Glutamatergic neuron (in vitro differentiated cells): ENCODE results near the gene INAFM2. TPM values are rescaled to one million over a fixed set of nuclear protein-coding genes. Genes with fewer than 3 reads are reported as not detected.

Experiments used
- DNase-seq: peaks from one replicate; pipeline ENCODE4 v3.0.0; 2022
- H3K27ac Mint-ChIP-seq: one replicate; pipeline ENCODE4 v1.8.0; 2020; ENCODE audit warnings: mild to moderate bottlenecking, mixed read lengths, inconsistent platforms; ENCODE audit not compliant: unreplicated experiment
- H3K27me3 Mint-ChIP-seq: one replicate; pipeline ENCODE4 v1.8.0; 2020; ENCODE audit warnings: mild to moderate bottlenecking, moderate library complexity, mixed read lengths, inconsistent platforms; ENCODE audit not compliant: unreplicated experiment
- H3K36me3 Mint-ChIP-seq: one replicate; pipeline ENCODE4 v1.8.0; 2020; ENCODE audit warnings: mild to moderate bottlenecking, mixed read lengths, inconsistent platforms; ENCODE audit not compliant: unreplicated experiment
- H3K4me1 Mint-ChIP-seq: one replicate; pipeline ENCODE4 v1.8.0; 2020; ENCODE audit warnings: mild to moderate bottlenecking, low read depth, mixed read lengths, inconsistent platforms; ENCODE audit not compliant: unreplicated experiment
- H3K4me3 Mint-ChIP-seq: one replicate; pipeline ENCODE4 v1.8.0; 2020; ENCODE audit warnings: mild to moderate bottlenecking, mixed read lengths, inconsistent platforms; ENCODE audit not compliant: unreplicated experiment
- H3K9me3 Mint-ChIP-seq: one replicate; pipeline ENCODE4 v1.8.0; 2020; ENCODE audit warnings: mild to moderate bottlenecking, moderate library complexity, mixed read lengths, inconsistent platforms; ENCODE audit not compliant: unreplicated experiment
- total RNA-seq: library from RNA; stranded (reverse); fragmentation: NEBNext Ultra II Directional; extraction: Animal tissue kit (Norgen Biotek cat#: 25700); gene quantifications from one replicate; pipeline ENCODE4 v1.2.1, GENCODE V29; 2021; ENCODE audit not compliant: unreplicated experiment
- TF ChIP-seq, protein P1 (sequence below): fragments of 200-600 bp; sonication (generic); IDR thresholded peaks from one replicate; pipeline ENCODE4 v1.5.0; 2021; ENCODE audit not compliant: partially characterized antibody, unreplicated experiment

INAFM2 gene
- total RNA-seq, 1 donor from 2014 or later: 15.9 TPM

DNA sequence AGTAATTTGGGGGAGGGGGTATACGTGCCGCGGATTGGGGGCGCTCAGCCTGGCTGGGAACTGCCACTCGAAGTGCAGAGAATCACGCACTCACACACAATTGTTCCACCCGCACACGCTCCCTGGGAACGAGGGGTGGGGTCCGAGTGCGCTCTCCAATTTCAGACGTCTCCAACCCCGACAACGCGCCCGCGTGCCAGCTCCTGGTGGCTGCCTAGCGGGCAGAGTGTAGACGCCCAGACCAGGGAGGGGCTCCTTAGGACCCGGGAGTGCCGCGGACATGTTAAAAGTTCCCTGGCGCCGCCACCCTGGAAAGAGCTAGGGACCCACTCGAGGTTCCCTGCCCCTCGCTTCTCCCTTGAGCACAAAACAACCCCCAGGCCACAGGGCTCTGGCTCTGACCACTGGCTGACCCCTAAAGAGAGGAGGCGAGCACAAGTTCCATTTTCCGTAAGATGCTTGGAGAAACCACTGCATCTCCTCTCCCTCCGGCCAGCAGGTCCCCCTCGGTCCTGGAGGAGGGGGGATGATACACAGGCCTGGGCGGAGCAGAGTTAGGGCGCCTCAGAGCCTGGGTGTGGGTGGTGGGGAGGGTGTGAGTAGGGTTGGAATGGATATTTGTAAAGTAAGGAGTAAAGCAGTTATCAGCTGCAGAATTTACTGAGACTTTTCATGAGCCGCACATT lies 39.7 kb upstream of the INAFM2 start:
- H3K27me3 Mint-ChIP-seq: peaks cover 22% of the 10 kb centered on the region
- DNase-seq: no peak
- TF ChIP-seq, protein P1, sequence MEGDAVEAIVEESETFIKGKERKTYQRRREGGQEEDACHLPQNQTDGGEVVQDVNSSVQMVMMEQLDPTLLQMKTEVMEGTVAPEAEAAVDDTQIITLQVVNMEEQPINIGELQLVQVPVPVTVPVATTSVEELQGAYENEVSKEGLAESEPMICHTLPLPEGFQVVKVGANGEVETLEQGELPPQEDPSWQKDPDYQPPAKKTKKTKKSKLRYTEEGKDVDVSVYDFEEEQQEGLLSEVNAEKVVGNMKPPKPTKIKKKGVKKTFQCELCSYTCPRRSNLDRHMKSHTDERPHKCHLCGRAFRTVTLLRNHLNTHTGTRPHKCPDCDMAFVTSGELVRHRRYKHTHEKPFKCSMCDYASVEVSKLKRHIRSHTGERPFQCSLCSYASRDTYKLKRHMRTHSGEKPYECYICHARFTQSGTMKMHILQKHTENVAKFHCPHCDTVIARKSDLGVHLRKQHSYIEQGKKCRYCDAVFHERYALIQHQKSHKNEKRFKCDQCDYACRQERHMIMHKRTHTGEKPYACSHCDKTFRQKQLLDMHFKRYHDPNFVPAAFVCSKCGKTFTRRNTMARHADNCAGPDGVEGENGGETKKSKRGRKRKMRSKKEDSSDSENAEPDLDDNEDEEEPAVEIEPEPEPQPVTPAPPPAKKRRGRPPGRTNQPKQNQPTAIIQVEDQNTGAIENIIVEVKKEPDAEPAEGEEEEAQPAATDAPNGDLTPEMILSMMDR: no peak
- H3K27ac Mint-ChIP-seq: no peak overlapping the region
- H3K9me3 Mint-ChIP-seq: peaks cover 1% of the 10 kb centered on the region
- no peak overlapping the region for H3K4me3 Mint-ChIP-seq
- H3K36me3 Mint-ChIP-seq: no peaks in the 10 kb centered on the region
- H3K4me1 Mint-ChIP-seq: no peaks in the 10 kb centered on the region

DNA sequence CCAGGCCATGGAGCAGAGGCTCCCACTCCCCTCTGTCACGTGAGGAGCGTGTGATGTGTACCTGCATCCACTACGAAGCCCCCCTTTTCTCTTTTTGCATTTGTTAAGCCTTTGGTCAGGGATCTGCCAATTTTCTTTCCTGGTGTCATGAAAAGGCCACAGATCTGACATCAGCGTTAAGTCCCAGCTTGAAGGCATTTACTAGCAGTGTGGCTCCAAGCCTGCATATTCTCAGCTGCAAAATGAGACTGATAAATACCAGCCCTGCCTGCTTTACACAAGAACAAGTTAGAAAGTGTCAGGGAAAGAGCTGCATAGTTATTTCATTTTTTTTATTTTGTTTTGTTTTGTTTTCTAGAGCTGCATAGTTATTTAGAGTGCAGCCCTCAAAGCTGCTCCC lies 38.3 kb upstream of the INAFM2 start:
- Mint-ChIP-seq H3K27ac (no peak overlapping the region), H3K36me3 (no peaks in the 10 kb centered on the region), H3K27me3 (peaks cover 21% of the 10 kb centered on the region), H3K9me3 (peaks cover 3% of the 10 kb centered on the region), H3K4me3 (no peak overlapping the region), H3K4me1 (no peaks in the 10 kb centered on the region)
- DNase-seq: no peak
- TF ChIP-seq, protein P1: no peak

DNA sequence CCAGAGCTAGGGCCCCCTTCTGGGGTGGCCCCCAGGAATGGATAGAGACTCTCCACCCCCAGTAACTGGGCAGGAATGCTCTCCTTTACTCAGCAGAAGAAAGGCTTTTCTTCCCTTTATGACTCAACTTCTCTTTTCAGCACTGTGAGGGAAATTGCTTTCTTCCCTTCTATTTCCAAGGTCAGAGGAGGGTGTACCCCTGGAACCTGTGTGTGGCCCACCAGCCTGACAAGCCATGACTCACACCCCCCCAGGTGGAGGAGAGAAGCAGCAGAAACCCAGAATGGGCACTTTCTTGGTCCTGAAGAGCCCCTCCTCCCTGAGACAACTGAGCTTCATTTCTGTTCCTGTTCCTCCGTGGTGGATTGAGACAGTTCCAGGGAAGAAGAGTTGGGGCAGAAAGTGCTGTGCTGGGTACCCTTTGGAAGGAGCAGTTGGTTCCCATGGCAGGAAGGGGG lies 37.9 kb upstream of the INAFM2 start:
- H3K27me3 Mint-ChIP-seq: peaks cover 19% of the 10 kb centered on the region

DNA sequence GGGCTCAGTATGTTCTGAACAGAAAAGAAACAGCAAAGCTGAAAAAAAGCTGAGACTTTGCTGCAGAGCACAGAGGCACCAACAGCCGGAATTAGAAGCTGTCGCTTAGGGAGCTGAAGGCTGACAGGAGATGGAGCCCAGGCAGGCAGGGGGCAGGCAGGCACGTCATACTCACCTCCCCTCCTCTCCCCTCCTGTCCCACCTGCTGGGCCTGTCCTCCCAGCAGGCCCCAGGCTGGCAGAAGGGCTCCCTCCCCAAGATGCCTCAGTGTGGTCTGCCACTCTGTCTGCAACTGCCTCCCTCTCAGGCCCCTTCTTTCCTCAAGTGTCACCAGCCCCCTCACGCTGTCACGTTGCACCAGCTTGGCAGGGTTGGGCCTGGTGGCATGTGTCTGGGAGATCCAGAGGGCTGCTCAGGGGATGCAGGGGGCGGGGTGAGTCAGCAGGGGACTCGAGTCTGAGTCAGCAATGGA lies 37.4 kb upstream of the INAFM2 start:
- DNase-seq: no peak
- TF ChIP-seq, protein P1: no peak
- Mint-ChIP-seq H3K27ac (no peak overlapping the region), H3K4me1 (peaks cover 2% of the 10 kb centered on the region), H3K36me3 (no peaks in the 10 kb centered on the region), H3K9me3 (peaks cover 3% of the 10 kb centered on the region), H3K27me3 (peaks cover 15% of the 10 kb centered on the region), H3K4me3 (no peak overlapping the region)

More for the DNA sequence above, 37.9 kb upstream of the INAFM2 start:
- Mint-ChIP-seq H3K4me1 (peaks cover 1% of the 10 kb centered on the region), H3K9me3 (peaks cover 3% of the 10 kb centered on the region), H3K27ac (no peak overlapping the region), H3K4me3 (no peak overlapping the region), H3K36me3 (no peaks in the 10 kb centered on the region)
- TF ChIP-seq, protein P1: no peak
- DNase-seq: no peak

DNA sequence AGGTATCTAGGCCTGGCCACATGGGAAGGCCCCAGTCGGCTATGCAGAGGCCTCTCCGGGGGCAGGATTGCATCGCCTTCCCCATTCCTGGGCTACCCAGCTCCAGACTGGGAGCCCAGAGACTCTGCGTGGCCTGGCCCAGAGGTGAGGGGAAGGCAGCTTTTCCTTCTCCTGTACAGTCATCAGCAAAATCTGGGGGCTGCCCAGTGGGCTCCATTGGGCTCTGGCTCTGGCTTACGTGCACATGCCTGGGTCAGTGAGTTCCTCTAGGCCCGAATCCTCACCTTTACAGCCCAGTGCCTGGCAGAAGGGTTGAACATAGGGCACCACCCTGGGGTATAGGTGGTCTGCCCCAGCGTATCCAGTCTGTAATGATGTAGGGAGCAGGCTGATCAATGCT lies 36.7 kb upstream of the INAFM2 start:
- Mint-ChIP-seq H3K27me3 (peaks cover 14% of the 10 kb centered on the region), H3K36me3 (no peaks in the 10 kb centered on the region), H3K4me3 (no peak overlapping the region), H3K9me3 (peaks cover 3% of the 10 kb centered on the region), H3K4me1 (peaks cover 2% of the 10 kb centered on the region), H3K27ac (no peak overlapping the region)
- DNase-seq: no peak
- TF ChIP-seq, protein P1: no peak
